ENCODE measurements around the gene STX10.
A peak's percentile ranks its signal among the peaks of the same experiment; 100 is the strongest.

The STX10 gene

GRCh38 chr19:13097033-13097462 lies 53.1 kb downstream of the STX10 start:
- H3K27me3 Mint-ChIP-seq: peaks cover 25% of the 10 kb centered on the region
- peak overlapping the region; percentile 67 for H3K4me3 Mint-ChIP-seq
- peaks cover 58% of the 10 kb centered on the region for H3K4me1 Mint-ChIP-seq (ENCODE audit: low read depth)
- H3K9me3 Mint-ChIP-seq: no peaks in the 10 kb centered on the region
- peak overlapping the region; percentile 46 for H3K27ac Mint-ChIP-seq
- peaks cover 7% of the 10 kb centered on the region for H3K36me3 Mint-ChIP-seq (ENCODE audit: low read depth)

GRCh38 chr19:13095934-13096927 lies 53.9 kb downstream of the STX10 start:
- H3K4me1 Mint-ChIP-seq (ENCODE audit: low read depth): peaks cover 50% of the 10 kb centered on the region
- H3K27ac Mint-ChIP-seq: no peak overlapping the region
- peaks cover 7% of the 10 kb centered on the region for H3K36me3 Mint-ChIP-seq (ENCODE audit: low read depth)
- peak overlapping the region; percentile 73 for H3K4me3 Mint-ChIP-seq
- peaks cover 25% of the 10 kb centered on the region for H3K27me3 Mint-ChIP-seq
- no peaks in the 10 kb centered on the region for H3K9me3 Mint-ChIP-seq

GRCh38 chr19:13095393-13095784 lies 54.8 kb downstream of the STX10 start:
- Mint-ChIP-seq H3K9me3 (no peaks in the 10 kb centered on the region), H3K27ac (no peak overlapping the region), H3K4me1 (ENCODE audit: low read depth) (peaks cover 47% of the 10 kb centered on the region), H3K4me3 (peak overlapping the region; percentile 73), H3K36me3 (ENCODE audit: low read depth) (peaks cover 7% of the 10 kb centered on the region), H3K27me3 (peaks cover 25% of the 10 kb centered on the region)

- Mint-ChIP-seq H3K4me3 (no peak overlapping the region), H3K27me3 (peaks cover 25% of the 10 kb centered on the region), H3K9me3 (no peaks in the 10 kb centered on the region), H3K27ac (no peak overlapping the region), H3K4me1 (ENCODE audit: low read depth) (peaks cover 42% of the 10 kb centered on the region), H3K36me3 (ENCODE audit: low read depth) (peaks cover 2% of the 10 kb centered on the region)
Observed at GRCh38 chr19:13094771-13095392, 55.3 kb downstream of the STX10 start.

- Mint-ChIP-seq H3K4me3 (no peak overlapping the region), H3K36me3 (ENCODE audit: low read depth) (no peaks in the 10 kb centered on the region), H3K4me1 (ENCODE audit: low read depth) (peaks cover 35% of the 10 kb centered on the region), H3K9me3 (no peaks in the 10 kb centered on the region), H3K27ac (no peak overlapping the region), H3K27me3 (peaks cover 23% of the 10 kb centered on the region)
Observed at GRCh38 chr19:13094106-13094504, 56.1 kb downstream of the STX10 start.

Data from stimulated activated naive CD8-positive, alpha-beta T cell treated with anti-CD3 and anti-CD28 coated beads, Interleukin-15, Interleukin-2, amounts not matched to agents 100 ng/mL and 50 ng/mL, for 24 hours (primary cell).